ENCODE data around the gene SNX11. TPM values are rescaled to one million over a fixed set of nuclear protein-coding genes. Genes with fewer than 3 reads are reported as not detected.

The SNX11 gene
- total RNA-seq, 2 donors from 2014 or later = 15.2 to 16.0 TPM

- Histone ChIP-seq H3K36me3 (no peaks in the 10 kb centered on the region), H3K27ac (no peak overlapping the region), H3K4me1 (replicated peaks) (peaks cover 3% of the 10 kb centered on the region), H3K9me3 (no peaks in the 10 kb centered on the region), H3K4me3 (no peak overlapping the region), H3K27me3 (replicated peaks; ENCODE audit: insufficient read depth) (no peaks in the 10 kb centered on the region)
- WGBS = 85% methylated on average over 5 of the region's 5 CpGs
- intact Hi-C loops (cut with DNase I) = no loop called here
- no peak for DNase-seq (ENCODE audit: low spot score)
- TF ChIP-seq POLR2AphosphoS5 (IDR thresholded peaks at IDR 0.05) (no peak), POLR2A (IDR thresholded peaks at IDR 0.05) (no peak), CTCF (IDR thresholded peaks at IDR 0.05) (no peak)
These were observed 54.9 kb downstream of the SNX11 start for GRCh38 chr17:48162306-48162934.

- no peaks in the 10 kb centered on the region for H3K27me3 ChIP-seq (replicated peaks; ENCODE audit: insufficient read depth)
- no peaks in the 10 kb centered on the region for H3K9me3 ChIP-seq
- intact Hi-C loops (cut with DNase I) = no loop called here
- no peaks in the 10 kb centered on the region for H3K36me3 ChIP-seq
- no peak for DNase-seq (ENCODE audit: low spot score)
- H3K4me3 ChIP-seq = no peak overlapping the region
- WGBS = 40% methylated on average over 5 of the region's 5 CpGs
- no peak overlapping the region for H3K27ac ChIP-seq
- H3K4me1 ChIP-seq (replicated peaks) = peaks cover 3% of the 10 kb centered on the region
- TF ChIP-seq POLR2A (IDR thresholded peaks at IDR 0.05) = no peak
- TF ChIP-seq CTCF (IDR thresholded peaks at IDR 0.05) = no peak
- no peak for TF ChIP-seq POLR2AphosphoS5 (IDR thresholded peaks at IDR 0.05)
These were observed 55.5 kb downstream of the SNX11 start for GRCh38 chr17:48162946-48163506.

- Histone ChIP-seq H3K4me3 (no peak overlapping the region), H3K9me3 (no peaks in the 10 kb centered on the region), H3K27ac (no peak overlapping the region), H3K4me1 (replicated peaks) (peaks cover 3% of the 10 kb centered on the region), H3K27me3 (replicated peaks; ENCODE audit: insufficient read depth) (no peaks in the 10 kb centered on the region), H3K36me3 (no peaks in the 10 kb centered on the region)
- TF ChIP-seq POLR2AphosphoS5 (IDR thresholded peaks at IDR 0.05) (no peak), CTCF (IDR thresholded peaks at IDR 0.05) (no peak), POLR2A (IDR thresholded peaks at IDR 0.05) (no peak)
- 88% methylated on average over 1 of the region's 1 CpG for WGBS
- intact Hi-C loops (cut with DNase I) = no loop called here
- no peak for DNase-seq (ENCODE audit: low spot score)
These were observed 56.2 kb downstream of the SNX11 start for GRCh38 chr17:48163809-48164208.

- TF ChIP-seq CTCF (IDR thresholded peaks at IDR 0.05) (no peak), POLR2A (IDR thresholded peaks at IDR 0.05) (no peak), POLR2AphosphoS5 (IDR thresholded peaks at IDR 0.05) (no peak)
- Histone ChIP-seq H3K36me3 (no peaks in the 10 kb centered on the region), H3K27ac (no peak overlapping the region), H3K9me3 (no peaks in the 10 kb centered on the region), H3K27me3 (replicated peaks; ENCODE audit: insufficient read depth) (no peaks in the 10 kb centered on the region), H3K4me1 (replicated peaks) (no peaks in the 10 kb centered on the region), H3K4me3 (no peak overlapping the region)
- 83% methylated on average over 1 of the region's 1 CpG for WGBS
- intact Hi-C loops (cut with DNase I) = no loop called here
- DNase-seq (ENCODE audit: low spot score) = no peak
These were observed 62.4 kb downstream of the SNX11 start for GRCh38 chr17:48169926-48170325.

MicroRNA genes within 50 kb of the gene (microRNA counts, 767-probe panel; counts per million panel counts)
- microRNA hsa-miR-1203 = 0 to 431 counts per million in 2 donors

Small RNA genes lying within 50 kb of the gene (microRNA-seq; reads per million reads assigned to microRNA genes)
- not detected for gene MIR1203

Small RNA genes lying within 50 kb of the gene (small RNA-seq; reads per million reads assigned to genes)
- gene AC004477.2 = 0 reads per million in 2 donors
- gene MIR1203 = 0 reads per million in 2 donors
- gene RNU6-1201P = 0 to 0.10 reads per million in 2 donors

Other genes with a start within 250 kb of the SNX11 start
- 10 to 100 TPM; 15.2 to 15.8 TPM for gene SP2, start 211.5 kb upstream of the SNX11 start, total RNA-seq
- 10 to 100 TPM; 37.3 to 55.2 TPM for gene PNPO, start 166.2 kb upstream of the SNX11 start, total RNA-seq
- 10 to 100 TPM; 19.9 to 59.7 TPM for gene PRR15L, start 149.9 kb upstream of the SNX11 start, total RNA-seq
- 100 to 1,000 TPM; 185 to 193 TPM for gene CDK5RAP3, start 136.7 kb upstream of the SNX11 start, total RNA-seq
- gene COPZ2, start 70.0 kb upstream of the SNX11 start, total RNA-seq = 10 to 100 TPM; 18.1 to 18.5 TPM
- gene NFE2L1, start 59.4 kb upstream of the SNX11 start, total RNA-seq = 100 to 1,000 TPM in 1 of 2 donors, 10 to 100 TPM in 1; 87.8 to 244 TPM
- 10 to 100 TPM; 35.0 to 43.7 TPM for gene CBX1, start 6.3 kb upstream of the SNX11 start, total RNA-seq